Fibroblast of villous mesenchyme (primary cell): ENCODE data around the gene FAM240B. TPM values are rescaled to one million over a fixed set of nuclear protein-coding genes. Genes with fewer than 3 reads are reported as not detected.

ENCODE experiments used
- DNase-seq: peaks from one replicate; pipeline ENCODE4 v3.0.0-alpha.2; 2010; ENCODE audit warnings: low read depth
- H3K4me3 ChIP-seq: 2 replicates; pipeline ENCODE4 v1.5.1; 2011; ENCODE audit warnings: low read depth, mild to moderate bottlenecking, low read length
- CTCF ChIP-seq: IDR thresholded peaks from 2 replicates; pipeline ENCODE4 v1.5.1; 2012; ENCODE audit warnings: low read depth, mild to moderate bottlenecking, low read length; ENCODE audit not compliant: insufficient read depth
- total RNA-seq: library from RNA; depleted of rRNA; stranded (reverse); fragments of >200 nt; gene quantifications from 2 replicates; pipeline ENCODE4 v1.2.3, GENCODE V29; 2012

Gene FAM240B
- total RNA-seq, 1 donor = not detected

- no peak for DNase-seq
- TF ChIP-seq CTCF = no peak
- H3K4me3 ChIP-seq = no peak overlapping the region
These were observed 22.9 kb downstream of the FAM240B start for GRCh38 chr9:38696999-38697398.

GRCh38 chr9:38694676-38695075, 25.3 kb downstream of the FAM240B start:
- no peak overlapping the region for H3K4me3 ChIP-seq
- DNase-seq = no peak
- no peak for TF ChIP-seq CTCF

- no peak overlapping the region for H3K4me3 ChIP-seq
- DNase-seq = no peak
- TF ChIP-seq CTCF = no peak
These were observed 27.2 kb downstream of the FAM240B start for GRCh38 chr9:38692707-38693106.

GRCh38 chr9:38690574-38690973, 29.4 kb downstream of the FAM240B start:
- no peak overlapping the region for H3K4me3 ChIP-seq
- DNase-seq = no peak
- no peak for TF ChIP-seq CTCF

- no peak for TF ChIP-seq CTCF
- H3K4me3 ChIP-seq = no peak overlapping the region
- peak; percentile 58 for DNase-seq
These were observed 30.3 kb downstream of the FAM240B start for GRCh38 chr9:38689678-38690077.

- TF ChIP-seq CTCF = no peak
- no peak for DNase-seq
- H3K4me3 ChIP-seq = no peak overlapping the region
These were observed 31.9 kb downstream of the FAM240B start for GRCh38 chr9:38687992-38688391.

- peak overlapping the region; percentile 13 for H3K4me3 ChIP-seq
- DNase-seq = peak; percentile 25
- no peak for TF ChIP-seq CTCF
These were observed 32.5 kb downstream of the FAM240B start for GRCh38 chr9:38687389-38687842.
